ENCODE data around the gene ADGRG6. TPM values are rescaled to one million over a fixed set of nuclear protein-coding genes. Genes with fewer than 3 reads are reported as not detected.

ADGRG6 gene
- total and polyA plus RNA-seq, 2 donors from 2014 or later, result 2.6 to 32.8 TPM

- FAIRE-seq, result no peak
- Histone ChIP-seq H3K9ac (ENCODE audit: low read length in 3 of 3) (peak overlapping the region in 1 of 3 donors; percentile 17), H3K36me3 (ENCODE audit: control insufficient read depth in 2 of 3, insufficient read depth in 3 of 3, low read length in 3 of 3) (no peaks in the 10 kb centered on the region), H3K4me1 (ENCODE audit: control insufficient read depth in 2 of 3, insufficient read depth in 2 of 3, low read depth in 1 of 3, low read length in 3 of 3) (peaks cover 0 to 13% (median 2%) of the 10 kb centered on the region in 3 donors), H3K4me3 (ENCODE audit: low read length in 3 of 3) (no peak overlapping the region), H3K9me3 (ENCODE audit: control insufficient read depth in 2 of 3, insufficient read depth in 1 of 3, low read length in 3 of 3) (no peaks in the 10 kb centered on the region), H3K27ac (ENCODE audit: low read depth in 2 of 2, low read length in 2 of 2) (peak overlapping the region; percentile 4 to 56), H3K27me3 (ENCODE audit: control insufficient read depth, insufficient read depth, low read length) (no peaks in the 10 kb centered on the region)
- TF ChIP-seq, protein P1, sequence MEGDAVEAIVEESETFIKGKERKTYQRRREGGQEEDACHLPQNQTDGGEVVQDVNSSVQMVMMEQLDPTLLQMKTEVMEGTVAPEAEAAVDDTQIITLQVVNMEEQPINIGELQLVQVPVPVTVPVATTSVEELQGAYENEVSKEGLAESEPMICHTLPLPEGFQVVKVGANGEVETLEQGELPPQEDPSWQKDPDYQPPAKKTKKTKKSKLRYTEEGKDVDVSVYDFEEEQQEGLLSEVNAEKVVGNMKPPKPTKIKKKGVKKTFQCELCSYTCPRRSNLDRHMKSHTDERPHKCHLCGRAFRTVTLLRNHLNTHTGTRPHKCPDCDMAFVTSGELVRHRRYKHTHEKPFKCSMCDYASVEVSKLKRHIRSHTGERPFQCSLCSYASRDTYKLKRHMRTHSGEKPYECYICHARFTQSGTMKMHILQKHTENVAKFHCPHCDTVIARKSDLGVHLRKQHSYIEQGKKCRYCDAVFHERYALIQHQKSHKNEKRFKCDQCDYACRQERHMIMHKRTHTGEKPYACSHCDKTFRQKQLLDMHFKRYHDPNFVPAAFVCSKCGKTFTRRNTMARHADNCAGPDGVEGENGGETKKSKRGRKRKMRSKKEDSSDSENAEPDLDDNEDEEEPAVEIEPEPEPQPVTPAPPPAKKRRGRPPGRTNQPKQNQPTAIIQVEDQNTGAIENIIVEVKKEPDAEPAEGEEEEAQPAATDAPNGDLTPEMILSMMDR (IDR thresholded peaks at IDR 0.05; ENCODE audit: borderline replicate concordance, extremely low read depth, insufficient read depth), result no peak
- intact Hi-C loops (cut with DNase I), result no loop called here
- no peak for DNase-seq
Measured at GRCh38 chr6:142374091-142374770, 72.4 kb downstream of the ADGRG6 start.

DNA sequence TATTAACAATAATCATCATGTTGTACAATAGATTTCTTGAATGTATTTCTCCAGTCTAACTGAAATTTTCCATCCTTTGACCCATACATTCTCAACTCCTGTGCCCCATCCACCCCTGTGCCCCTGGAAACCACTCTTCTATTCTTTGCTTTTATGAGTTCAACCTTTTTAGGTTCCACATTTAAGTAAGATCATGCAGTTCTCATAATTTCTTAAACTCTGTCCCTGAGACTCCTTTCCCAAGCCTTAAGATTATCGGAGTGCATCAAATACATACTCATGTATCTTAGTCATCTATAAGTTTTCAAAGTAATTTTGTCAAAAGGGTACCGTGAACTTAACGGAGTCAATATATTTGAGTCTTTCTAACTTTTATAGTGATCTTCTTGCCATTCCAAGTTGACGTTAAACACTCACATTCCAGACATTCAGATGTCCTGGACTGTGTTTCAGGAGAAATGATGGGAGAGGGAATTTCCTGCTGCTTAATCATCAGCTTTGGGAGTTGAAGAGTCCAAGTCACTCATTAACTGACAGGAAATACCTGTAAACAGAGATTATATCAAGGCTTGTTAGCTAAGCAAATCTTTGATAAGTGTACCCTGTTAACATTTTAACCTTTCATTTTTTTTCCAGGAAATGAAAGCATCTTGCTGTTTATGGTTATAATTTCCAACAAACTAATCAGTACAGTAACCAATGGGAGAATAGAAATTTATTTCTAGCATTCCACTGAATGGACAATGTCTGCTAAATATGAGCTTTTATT is 73.3 kb downstream of the ADGRG6 start:
- H3K27ac ChIP-seq (ENCODE audit: low read depth in 2 of 2, low read length in 2 of 2), result peak overlapping the region; percentile 43 to 76
- H3K36me3 ChIP-seq (ENCODE audit: control insufficient read depth in 2 of 3, insufficient read depth in 3 of 3, low read length in 3 of 3), result no peaks in the 10 kb centered on the region
- H3K9ac ChIP-seq (ENCODE audit: low read length in 3 of 3), result peak overlapping the region in 1 of 3 donors; percentile 7
- intact Hi-C loops (cut with DNase I), result no loop called here
- peak; percentile 86 for FAIRE-seq
- DNase-seq, result peak in 2 of 5 donors; percentile 81 to 89
- peaks cover 0 to 13% (median 2%) of the 10 kb centered on the region in 3 donors for H3K4me1 ChIP-seq (ENCODE audit: control insufficient read depth in 2 of 3, insufficient read depth in 2 of 3, low read depth in 1 of 3, low read length in 3 of 3)
- TF ChIP-seq, protein P1 (IDR thresholded peaks at IDR 0.05; ENCODE audit: borderline replicate concordance, extremely low read depth, insufficient read depth), result no peak
- H3K4me3 ChIP-seq (ENCODE audit: low read length in 3 of 3), result peak overlapping the region in 2 of 3 donors; percentile 6 to 11
- H3K9me3 ChIP-seq (ENCODE audit: control insufficient read depth in 2 of 3, insufficient read depth in 1 of 3, low read length in 3 of 3), result no peaks in the 10 kb centered on the region
- no peaks in the 10 kb centered on the region for H3K27me3 ChIP-seq (ENCODE audit: control insufficient read depth, insufficient read depth, low read length)

GRCh38 chr6:142376115-142376514 is 74.3 kb downstream of the ADGRG6 start:
- no peak overlapping the region for H3K4me3 ChIP-seq (ENCODE audit: low read length in 3 of 3)
- no peak overlapping the region for H3K27ac ChIP-seq (ENCODE audit: low read depth in 2 of 2, low read length in 2 of 2)
- no peaks in the 10 kb centered on the region for H3K27me3 ChIP-seq (ENCODE audit: control insufficient read depth, insufficient read depth, low read length)
- no peak for FAIRE-seq
- intact Hi-C loops (cut with DNase I), result no loop called here
- H3K9ac ChIP-seq (ENCODE audit: low read length in 3 of 3), result no peak overlapping the region
- H3K4me1 ChIP-seq (ENCODE audit: control insufficient read depth in 2 of 3, insufficient read depth in 2 of 3, low read depth in 1 of 3, low read length in 3 of 3), result peaks cover 0 to 13% (median 2%) of the 10 kb centered on the region in 3 donors
- no peaks in the 10 kb centered on the region for H3K9me3 ChIP-seq (ENCODE audit: control insufficient read depth in 2 of 3, insufficient read depth in 1 of 3, low read length in 3 of 3)
- TF ChIP-seq, protein P1 (IDR thresholded peaks at IDR 0.05; ENCODE audit: borderline replicate concordance, extremely low read depth, insufficient read depth), result no peak
- H3K36me3 ChIP-seq (ENCODE audit: control insufficient read depth in 2 of 3, insufficient read depth in 3 of 3, low read length in 3 of 3), result no peaks in the 10 kb centered on the region
- no peak for DNase-seq

Data from kidney (tissue), 14 donors.